RWPE1 (cell line): ENCODE data around the gene PDE4B.

Experiments
- CTCF ChIA-PET: fragments of 350-600 bp; sonication (Branson Sonifier 250); formaldehyde crosslinking; extraction: SDS; loops from one replicate; lab custom pipeline; 2021; lab: Yijun Ruan, JAX
- POLR2A ChIA-PET: fragments of 400-600 bp; formaldehyde crosslinking; extraction: SDS; loops from one replicate; lab custom pipeline; 2020; ENCODE audit warnings: antibody characterized with exemption; ENCODE audit not compliant: low non-redundant PET; lab: Yijun Ruan, JAX
- DNase-seq: peaks from one replicate; pipeline ENCODE4 v3.0.0; 2012; ENCODE audit warnings: low spot score
- H3K27ac ChIP-seq: fragments of 450-650 bp; 2 replicates; pipeline ENCODE4 v1.5.1; 2017
- CTCF ChIP-seq: fragments of 450-650 bp; conservative IDR thresholded peaks from 2 replicates; pipeline ENCODE4 v1.5.1; 2017; ENCODE audit warnings: low read depth, mild to moderate bottlenecking

PDE4B gene

GRCh38 chr1:66035616-66036245 is 243.0 kb downstream of the PDE4B start:
- no peak overlapping the region for H3K27ac ChIP-seq
- no peak for TF ChIP-seq CTCF
- ChIA-PET POLR2A (no interaction called here), CTCF (no interaction called here)
- no peak for DNase-seq

GRCh38 chr1:66041654-66042053 is 249.0 kb downstream of the PDE4B start:
- no peak for DNase-seq
- ChIA-PET CTCF (no interaction called here), POLR2A (no interaction called here)
- no peak for TF ChIP-seq CTCF
- H3K27ac ChIP-seq = no peak overlapping the region

- no peak for TF ChIP-seq CTCF
- ChIA-PET CTCF (no interaction called here), POLR2A (no interaction called here)
- no peak for DNase-seq
- H3K27ac ChIP-seq = no peak overlapping the region
Measured at GRCh38 chr1:66043186-66043585, 250.5 kb downstream of the PDE4B start.

- H3K27ac ChIP-seq = no peak overlapping the region
- no peak for DNase-seq
- TF ChIP-seq CTCF = no peak
- ChIA-PET POLR2A (no interaction called here), CTCF (interaction anchor here (0.6 kb wide), 1 partner anchor 749 kb away, joined by 3 read pairs; no protein-coding TSS in a partner anchor)
Measured at GRCh38 chr1:66044912-66045311, 252.2 kb downstream of the PDE4B start.

- H3K27ac ChIP-seq = no peak overlapping the region
- CTCF ChIA-PET = no interaction called here
- POLR2A ChIA-PET = no interaction called here
- DNase-seq = no peak
- no peak for TF ChIP-seq CTCF
Measured at GRCh38 chr1:66046415-66046814, 253.7 kb downstream of the PDE4B start.

- ChIA-PET CTCF (interaction anchor here (0.6 kb wide), 3 partner anchors 34 to 1982 kb away, joined by 3 read pairs; no protein-coding TSS in a partner anchor), POLR2A (no interaction called here)
- no peak for DNase-seq
- H3K27ac ChIP-seq = no peak overlapping the region
- TF ChIP-seq CTCF = no peak
Measured at GRCh38 chr1:66048011-66048410, 255.3 kb downstream of the PDE4B start.
